PFSK-1 (cell line): ENCODE measurements around the gene PDZD8.

Source experiments
- POLR2AphosphoS5 ChIP-seq: IDR thresholded peaks from 2 replicates; pipeline ENCODE4 v1.6.1; 2012; ENCODE audit warnings: low read depth, mild to moderate bottlenecking, control low read depth, low read length, moderate library complexity
- SIN3A ChIP-seq: IDR thresholded peaks from 2 replicates; pipeline ENCODE4 v1.6.1; 2012; ENCODE audit warnings: mild to moderate bottlenecking, low read length, moderate library complexity, borderline replicate concordance; ENCODE audit not compliant: insufficient read depth

DNA sequence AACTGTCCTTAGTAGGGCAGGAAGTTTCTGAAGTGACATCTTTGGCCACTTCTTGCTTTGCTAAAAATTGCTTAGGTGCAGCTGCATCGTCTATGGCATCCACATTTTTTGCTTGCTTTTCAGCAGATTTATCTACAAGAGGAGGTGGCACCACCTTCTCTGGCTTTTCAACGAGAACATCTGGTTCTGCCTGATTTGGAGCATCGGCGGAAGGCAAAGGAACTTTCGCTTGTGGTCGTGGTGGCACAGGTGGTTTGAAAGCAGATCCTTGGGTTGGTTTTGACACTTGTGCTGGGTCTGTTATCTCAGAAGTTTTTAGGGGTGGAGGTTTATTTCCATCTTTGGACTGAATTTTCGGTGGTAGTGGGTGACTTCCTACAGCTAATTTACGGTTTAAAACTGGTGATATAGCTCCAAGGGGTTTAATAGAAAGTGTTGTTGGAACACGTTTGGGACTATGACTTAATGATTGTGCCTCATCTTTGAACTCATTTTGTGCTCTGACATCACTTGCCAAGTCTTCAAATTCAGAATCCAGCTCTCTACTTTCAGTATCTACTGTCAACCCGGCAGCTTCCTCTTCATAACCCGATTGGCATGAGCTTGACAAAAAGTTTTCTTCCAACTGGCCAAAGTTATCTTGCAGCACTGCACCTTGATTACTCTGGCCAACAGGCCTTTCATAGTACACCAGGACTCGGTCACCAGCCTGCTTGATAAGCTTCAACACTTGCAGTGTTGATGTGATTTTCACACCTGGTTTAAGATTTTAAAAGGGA, 90.3 kb downstream of the PDZD8 start:
- TF ChIP-seq SIN3A (no peak), POLR2AphosphoS5 (no peak)
